H9 (cell line): ENCODE measurements around the gene TENM4. TPM values are rescaled to one million over a fixed set of nuclear protein-coding genes. Genes with fewer than 3 reads are reported as not detected.

Source experiments
- DNase-seq: peaks from one replicate; pipeline ENCODE4 v3.0.0-alpha.2; 2017
- H2AFZ ChIP-seq: one replicate; pipeline ENCODE4 v1.6.1; 2013; ENCODE audit warnings: mild to moderate bottlenecking, low read length, control low read depth, moderate library complexity
- H2AK5ac ChIP-seq: 2 replicates; pipeline ENCODE4 v1.6.1; 2013; ENCODE audit warnings: low read length, control low read depth, mixed read lengths; ENCODE audit not compliant: insufficient read length
- H2BK120ac ChIP-seq: one replicate; pipeline ENCODE4 v1.6.1; 2013; ENCODE audit warnings: low read depth, mild to moderate bottlenecking, low read length, control low read depth, inconsistent platforms; ENCODE audit not compliant: poor library complexity, severe bottlenecking
- H2BK12ac ChIP-seq: 2 replicates; pipeline ENCODE4 v1.6.1; 2013; ENCODE audit warnings: low read length, control low read depth, mixed read lengths, low read depth; ENCODE audit not compliant: insufficient read length
- H2BK15ac ChIP-seq: 2 replicates; pipeline ENCODE4 v1.6.1; 2013; ENCODE audit warnings: low read depth, low read length, control low read depth
- H2BK20ac ChIP-seq: one replicate; pipeline ENCODE4 v1.6.1; 2013; ENCODE audit warnings: low read depth, mild to moderate bottlenecking, low read length, control low read depth, inconsistent platforms; ENCODE audit not compliant: poor library complexity, severe bottlenecking
- H2BK5ac ChIP-seq: 2 replicates; pipeline ENCODE4 v1.6.1; 2013; ENCODE audit warnings: low read length, control low read depth, mixed read lengths; ENCODE audit not compliant: insufficient read length
- H3K14ac ChIP-seq: 2 replicates; pipeline ENCODE4 v1.6.1; 2013; ENCODE audit warnings: low read length, control low read depth; ENCODE audit not compliant: insufficient read depth
- H3K18ac ChIP-seq: 2 replicates; pipeline ENCODE4 v1.6.1; 2013; ENCODE audit warnings: low read depth, mild to moderate bottlenecking, mixed read lengths, low read length, control low read depth; ENCODE audit not compliant: insufficient read length
- H3K23ac ChIP-seq: 2 replicates; pipeline ENCODE4 v1.6.1; 2013; ENCODE audit warnings: low read length, control low read depth, mixed read lengths, low read depth; ENCODE audit not compliant: insufficient read length
- H3K23me2 ChIP-seq: 2 replicates; pipeline ENCODE4 v1.6.1; 2013; ENCODE audit warnings: low read depth, mild to moderate bottlenecking, mixed read lengths, low read length, control low read depth; ENCODE audit not compliant: insufficient read length, poor library complexity, severe bottlenecking
- H3K27ac ChIP-seq: 2 replicates; pipeline ENCODE4 v1.5.1; 2013; ENCODE audit warnings: low read length, control low read depth, mixed read lengths, low read depth; ENCODE audit not compliant: insufficient read length
- H3K27me3 ChIP-seq: 2 replicates; pipeline ENCODE4 v1.6.1; 2013; ENCODE audit warnings: low read length, control low read depth, inconsistent platforms; ENCODE audit not compliant: insufficient read depth
- H3K4ac ChIP-seq: 2 replicates; pipeline ENCODE4 v1.6.1; 2013; ENCODE audit warnings: low read depth, mild to moderate bottlenecking, control low read depth, inconsistent platforms, low read length, moderate library complexity
- H3K4me1 ChIP-seq: 2 replicates; pipeline ENCODE4 v1.6.1; 2013; ENCODE audit warnings: low read length, control low read depth, inconsistent platforms; ENCODE audit not compliant: insufficient read depth
- H3K4me2 ChIP-seq: 2 replicates; pipeline ENCODE4 v1.6.1; 2013; ENCODE audit warnings: low read length, control low read depth, mixed read lengths; ENCODE audit not compliant: insufficient read length, insufficient read depth
- H3K56ac ChIP-seq: 2 replicates; pipeline ENCODE4 v1.6.1; 2013; ENCODE audit warnings: low read depth, mild to moderate bottlenecking, mixed read lengths, low read length, control low read depth; ENCODE audit not compliant: insufficient read length
- H3K79me1 ChIP-seq: 2 replicates; pipeline ENCODE4 v1.6.1; 2013; ENCODE audit warnings: low read depth, mild to moderate bottlenecking, moderate library complexity, low read length, control low read depth, inconsistent platforms; ENCODE audit not compliant: insufficient read depth, poor library complexity, severe bottlenecking
- H3K79me2 ChIP-seq: 2 replicates; pipeline ENCODE4 v1.6.1; 2013; ENCODE audit warnings: low read length, control low read depth, inconsistent platforms; ENCODE audit not compliant: insufficient read depth
- H3K9ac ChIP-seq: 2 replicates; pipeline ENCODE4 v1.6.1; 2013; ENCODE audit warnings: low read length, control low read depth, mixed read lengths; ENCODE audit not compliant: insufficient read length; ENCODE audit errors: extremely low read depth
- H3K9me3 ChIP-seq: one replicate; pipeline ENCODE4 v1.6.1; 2013; ENCODE audit warnings: low read depth, low read length, inconsistent platforms; ENCODE audit not compliant: control insufficient read depth
- H3T11ph ChIP-seq: one replicate; pipeline ENCODE4 v1.6.1; 2013; ENCODE audit warnings: mild to moderate bottlenecking, low read length, control low read depth, inconsistent platforms
- H4K20me1 ChIP-seq: one replicate; pipeline ENCODE4 v1.6.1; 2013; ENCODE audit not compliant: control insufficient read depth, insufficient read length, insufficient read depth
- H4K5ac ChIP-seq: 2 replicates; pipeline ENCODE4 v1.6.1; 2013; ENCODE audit warnings: low read depth, mild to moderate bottlenecking, mixed read lengths, low read length, control low read depth; ENCODE audit not compliant: insufficient read length
- H4K8ac ChIP-seq: replicated peaks from 2 replicates; pipeline ENCODE4 v1.6.1; 2013; ENCODE audit warnings: low read length, control low read depth, mixed read lengths, low read depth; ENCODE audit not compliant: insufficient read length
- H4K91ac ChIP-seq: 2 replicates; pipeline ENCODE4 v1.6.1; 2013; ENCODE audit warnings: low read depth, mild to moderate bottlenecking, moderate library complexity, mixed read lengths, low read length, control low read depth; ENCODE audit not compliant: insufficient read length
- H3K27ac Mint-ChIP-seq, 3 experiments: 2 replicates in 2 of 3; 3 replicates in 1 of 3; pipeline ENCODE4 v1.8.0; 2020 to 2021; ENCODE audit warnings: mixed read lengths in 3 of 3, mild to moderate bottlenecking in 1 of 3, moderate library complexity in 1 of 3
- H3K27me3 Mint-ChIP-seq: 2 replicates; pipeline ENCODE4 v1.8.0; 2021; ENCODE audit warnings: low read depth, mild to moderate bottlenecking, moderate library complexity, mixed read lengths
- H3K36me3 Mint-ChIP-seq, 3 experiments: 2 replicates in 2 of 3; 3 replicates in 1 of 3; pipeline ENCODE4 v1.8.0; 2020 to 2021; ENCODE audit warnings: low read depth in 3 of 3, mixed read lengths in 3 of 3; ENCODE audit not compliant: insufficient read depth in 1 of 3
- H3K4me1 Mint-ChIP-seq, 2 experiments: 2 replicates each; pipeline ENCODE4 v1.8.0; 2020; ENCODE audit warnings: mixed read lengths in 2 of 2
- H3K4me3 Mint-ChIP-seq, 2 experiments: 2 replicates in 1 of 2; 3 replicates in 1 of 2; pipeline ENCODE4 v1.8.0; 2020 to 2021; ENCODE audit warnings: mild to moderate bottlenecking in 2 of 2, mixed read lengths in 2 of 2, moderate library complexity in 1 of 2
- H3K9me3 Mint-ChIP-seq, 2 experiments: 2 replicates in 1 of 2; 3 replicates in 1 of 2; pipeline ENCODE4 v1.8.0; 2020; ENCODE audit warnings: mild to moderate bottlenecking in 2 of 2, mixed read lengths in 2 of 2, moderate library complexity in 1 of 2
- WGBS: extraction: QIAGEN DNeasy Blood & Tissue Kit; methylation state at CpG from one replicate; pipeline ENCODE4 v1.1.7; 2013; ENCODE audit warnings: missing lambda C conversion rate, low lambda C conversion rate, mixed read lengths; ENCODE audit not compliant: insufficient read length; ENCODE audit errors: extremely low coverage; 5-methylcytosine and 5-hydroxymethylcytosine counted together
- total RNA-seq: library from RNA; stranded (reverse); gene quantifications from 2 replicates; pipeline ENCODE4 v1.2.1, GENCODE V29; 2021
- TF ChIP-seq, protein P1 (sequence below): fragments of 200-600 bp; sonication (generic); conservative IDR thresholded peaks from 3 replicates; pipeline ENCODE4 v1.8.0; 2021; ENCODE audit warnings: antibody characterized with exemption, mild to moderate bottlenecking

Gene TENM4
- total RNA-seq, 1 experiment from 2014 or later, result 4.6 TPM

GRCh38 chr11:78672850-78673620, 767.8 kb downstream of the TENM4 start:
- Histone ChIP-seq H2AFZ (no peak overlapping the region), H2BK20ac (no peak overlapping the region), H2BK12ac (no peak overlapping the region), H4K91ac (no peak overlapping the region), H3K23me2 (no peaks in the 10 kb centered on the region), H2BK15ac (no peak overlapping the region), H4K20me1 (no peaks in the 10 kb centered on the region), H2BK120ac (no peak overlapping the region), H3K27me3 (no peaks in the 10 kb centered on the region), H3K9me3 (no peaks in the 10 kb centered on the region), H2BK5ac (no peak overlapping the region), H3K79me1 (no peaks in the 10 kb centered on the region), H3K27ac (no peak overlapping the region), H3K4me2 (no peak overlapping the region), H3K79me2 (no peaks in the 10 kb centered on the region), H3K56ac (no peak overlapping the region), H3K14ac (no peak overlapping the region), H2AK5ac (no peak overlapping the region), H3K23ac (no peak overlapping the region), H3T11ph (no peak overlapping the region), H3K9ac (no peak overlapping the region), H4K5ac (no peak overlapping the region), H3K4me1 (no peaks in the 10 kb centered on the region), H4K8ac (no peak overlapping the region), H3K18ac (no peak overlapping the region), H3K4ac (no peak overlapping the region)
- TF ChIP-seq, protein P1, sequence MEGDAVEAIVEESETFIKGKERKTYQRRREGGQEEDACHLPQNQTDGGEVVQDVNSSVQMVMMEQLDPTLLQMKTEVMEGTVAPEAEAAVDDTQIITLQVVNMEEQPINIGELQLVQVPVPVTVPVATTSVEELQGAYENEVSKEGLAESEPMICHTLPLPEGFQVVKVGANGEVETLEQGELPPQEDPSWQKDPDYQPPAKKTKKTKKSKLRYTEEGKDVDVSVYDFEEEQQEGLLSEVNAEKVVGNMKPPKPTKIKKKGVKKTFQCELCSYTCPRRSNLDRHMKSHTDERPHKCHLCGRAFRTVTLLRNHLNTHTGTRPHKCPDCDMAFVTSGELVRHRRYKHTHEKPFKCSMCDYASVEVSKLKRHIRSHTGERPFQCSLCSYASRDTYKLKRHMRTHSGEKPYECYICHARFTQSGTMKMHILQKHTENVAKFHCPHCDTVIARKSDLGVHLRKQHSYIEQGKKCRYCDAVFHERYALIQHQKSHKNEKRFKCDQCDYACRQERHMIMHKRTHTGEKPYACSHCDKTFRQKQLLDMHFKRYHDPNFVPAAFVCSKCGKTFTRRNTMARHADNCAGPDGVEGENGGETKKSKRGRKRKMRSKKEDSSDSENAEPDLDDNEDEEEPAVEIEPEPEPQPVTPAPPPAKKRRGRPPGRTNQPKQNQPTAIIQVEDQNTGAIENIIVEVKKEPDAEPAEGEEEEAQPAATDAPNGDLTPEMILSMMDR, result no peak
- peaks cover 0 to 2% of the 10 kb centered on the region in 2 experiments; a peak in 1 of 4 replicates for H3K4me1 Mint-ChIP-seq
- no CpG with 5 or more reads among the region's 9 CpGs for WGBS
- no peaks in the 10 kb centered on the region for H3K9me3 Mint-ChIP-seq
- H3K27ac Mint-ChIP-seq, result no peak overlapping the region
- no peak overlapping the region for H3K4me3 Mint-ChIP-seq
- H3K36me3 Mint-ChIP-seq, result peaks cover 0 to 11% (median 3%) of the 10 kb centered on the region in 3 experiments; a peak in 3 of 7 replicates
- DNase-seq, result no peak
- H3K27me3 Mint-ChIP-seq, result no peaks in the 10 kb centered on the region; the same call in 1 of the 2 replicates
